Putamen (tissue), 1 donor: ENCODE data around the gene ARID3C.
A peak's percentile ranks its signal among the peaks of the same experiment; 100 is the strongest.

Source experiments
- DNase-seq: peaks from one replicate; pipeline ENCODE4 v3.0.0-alpha.2; 2016; ENCODE audit warnings: low spot score

Gene ARID3C

DNA sequence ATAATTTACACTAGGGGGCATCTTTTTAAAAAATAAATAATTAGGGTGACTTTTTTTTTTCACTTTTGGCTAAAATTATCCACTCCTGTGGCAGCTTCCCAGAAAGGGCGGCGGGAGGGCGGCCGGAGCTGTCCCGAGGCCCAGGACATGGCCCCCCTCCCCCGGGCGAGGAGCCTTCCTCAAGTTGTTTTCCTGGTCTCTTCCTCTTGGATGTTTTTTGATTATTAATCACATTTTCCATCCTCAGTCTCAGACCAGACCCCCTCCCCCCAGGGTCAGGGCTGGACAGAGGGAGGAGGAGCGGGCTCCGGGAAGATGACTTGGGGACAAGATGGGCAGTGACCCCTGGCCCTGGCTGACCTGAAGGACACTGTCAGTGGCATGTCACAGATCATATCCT lies 34.7 kb downstream of the ARID3C start:
- DNase-seq, result no peak

DNA sequence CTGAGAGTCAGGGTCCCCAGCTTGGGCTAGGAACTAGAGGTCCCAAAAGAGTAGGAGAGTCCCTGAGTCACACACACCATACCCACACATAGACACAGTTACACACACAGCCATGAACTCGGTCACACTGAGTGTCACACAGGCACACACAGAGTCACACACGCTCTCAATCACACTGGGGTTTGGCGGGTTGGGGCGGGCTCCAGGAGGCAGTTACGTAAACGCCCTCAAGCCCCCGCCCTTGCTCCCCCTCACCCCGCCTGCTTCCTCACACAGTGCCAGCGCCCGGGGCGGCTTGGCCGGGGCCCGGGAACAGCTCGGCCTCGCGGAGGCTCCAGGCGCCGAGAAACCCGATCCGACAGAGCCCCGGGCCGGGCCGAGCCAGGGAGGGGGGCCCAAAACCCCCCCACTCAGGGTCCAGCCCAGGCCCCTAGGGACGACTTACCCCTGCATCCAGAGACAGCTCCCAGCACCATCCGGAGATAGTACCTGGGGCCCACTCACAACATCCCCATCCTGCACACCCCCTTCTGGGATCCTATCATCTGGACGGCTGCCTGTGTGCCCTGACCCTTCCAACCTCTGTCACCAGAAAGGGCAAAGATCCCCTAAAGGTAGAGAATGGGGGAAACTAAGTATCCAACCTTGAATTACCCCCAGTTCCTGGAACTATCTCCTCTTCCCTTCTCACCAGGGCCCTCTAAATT lies 35.8 kb downstream of the ARID3C start:
- DNase-seq, result peak; percentile 72

DNA sequence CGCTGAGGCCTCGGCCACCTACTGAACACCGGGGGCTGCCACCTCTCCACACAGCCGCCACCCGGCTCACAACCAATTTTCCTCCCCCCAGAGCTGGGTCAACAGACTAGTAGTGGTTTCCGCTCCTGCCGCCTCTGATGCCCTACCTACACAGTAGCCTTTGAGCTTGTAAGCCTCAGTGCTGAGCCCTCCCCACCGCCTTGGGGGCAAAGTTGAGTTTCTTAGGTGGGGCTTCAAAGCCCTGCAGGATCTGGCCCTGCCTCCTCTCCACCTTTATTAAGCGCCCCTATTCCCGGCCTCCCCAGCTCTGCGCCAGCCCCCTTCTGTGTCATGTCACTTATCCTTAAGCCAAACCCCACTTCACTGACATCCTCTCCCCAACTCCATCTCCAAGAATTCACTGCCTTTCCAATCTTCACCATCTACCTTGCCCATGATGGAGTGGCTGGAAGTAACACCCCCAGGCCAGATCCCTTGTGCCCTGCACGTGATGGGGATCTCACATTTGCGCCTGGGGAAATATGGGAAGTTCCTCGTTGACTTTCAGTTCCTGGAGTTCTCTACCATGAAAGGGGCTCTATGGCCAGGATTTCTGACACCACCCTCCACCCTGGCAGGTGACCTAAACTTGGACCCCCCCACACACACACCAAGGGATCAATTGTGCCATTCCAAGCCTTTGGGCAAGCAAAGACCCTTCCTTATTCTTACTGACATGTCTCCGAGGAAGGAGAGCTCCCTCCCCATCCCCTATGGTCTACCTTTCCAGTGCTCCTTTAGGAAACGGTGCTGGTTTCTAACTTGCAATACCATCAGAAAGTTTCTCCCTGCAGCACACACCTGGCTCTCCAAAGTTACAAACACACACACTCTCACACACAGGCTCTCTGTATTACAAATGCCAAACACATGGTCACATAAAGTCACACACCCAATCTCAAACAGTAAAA lies 36.7 kb downstream of the ARID3C start:
- DNase-seq, result no peak

DNA sequence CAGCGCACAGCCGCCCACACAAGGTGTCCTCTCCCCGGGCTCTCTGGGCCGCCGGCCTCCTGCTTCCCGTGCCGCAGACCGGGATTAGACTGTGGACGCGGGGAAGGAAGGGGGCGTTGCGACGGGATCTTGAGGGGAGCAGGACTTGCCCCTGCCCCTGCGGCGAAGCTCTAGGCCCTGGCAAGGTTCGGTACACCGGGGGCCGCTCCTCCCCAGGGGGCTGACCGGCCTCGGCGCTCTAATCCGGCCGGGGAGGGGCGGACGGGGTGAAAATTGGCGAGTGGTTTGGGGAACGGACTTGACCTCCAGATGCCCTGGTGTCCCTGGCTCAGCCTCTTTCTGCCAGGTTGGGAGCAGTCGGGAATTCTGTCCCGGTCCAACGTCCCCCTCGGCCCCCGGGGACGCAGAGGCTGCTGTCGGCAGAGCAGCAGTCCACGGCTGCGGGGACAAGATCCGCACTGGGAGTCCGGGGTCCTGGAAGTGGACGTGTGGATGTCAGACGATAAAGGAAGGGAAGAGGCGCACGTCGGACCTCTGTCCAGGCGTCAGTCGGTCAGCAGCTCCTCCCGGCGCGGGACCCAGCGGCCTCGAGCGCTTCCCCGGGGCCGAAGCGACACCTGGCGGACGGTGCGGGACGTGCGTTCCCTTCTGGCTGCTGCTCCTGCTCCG lies 37.5 kb downstream of the ARID3C start:
- DNase-seq, result peak; percentile 75

DNA sequence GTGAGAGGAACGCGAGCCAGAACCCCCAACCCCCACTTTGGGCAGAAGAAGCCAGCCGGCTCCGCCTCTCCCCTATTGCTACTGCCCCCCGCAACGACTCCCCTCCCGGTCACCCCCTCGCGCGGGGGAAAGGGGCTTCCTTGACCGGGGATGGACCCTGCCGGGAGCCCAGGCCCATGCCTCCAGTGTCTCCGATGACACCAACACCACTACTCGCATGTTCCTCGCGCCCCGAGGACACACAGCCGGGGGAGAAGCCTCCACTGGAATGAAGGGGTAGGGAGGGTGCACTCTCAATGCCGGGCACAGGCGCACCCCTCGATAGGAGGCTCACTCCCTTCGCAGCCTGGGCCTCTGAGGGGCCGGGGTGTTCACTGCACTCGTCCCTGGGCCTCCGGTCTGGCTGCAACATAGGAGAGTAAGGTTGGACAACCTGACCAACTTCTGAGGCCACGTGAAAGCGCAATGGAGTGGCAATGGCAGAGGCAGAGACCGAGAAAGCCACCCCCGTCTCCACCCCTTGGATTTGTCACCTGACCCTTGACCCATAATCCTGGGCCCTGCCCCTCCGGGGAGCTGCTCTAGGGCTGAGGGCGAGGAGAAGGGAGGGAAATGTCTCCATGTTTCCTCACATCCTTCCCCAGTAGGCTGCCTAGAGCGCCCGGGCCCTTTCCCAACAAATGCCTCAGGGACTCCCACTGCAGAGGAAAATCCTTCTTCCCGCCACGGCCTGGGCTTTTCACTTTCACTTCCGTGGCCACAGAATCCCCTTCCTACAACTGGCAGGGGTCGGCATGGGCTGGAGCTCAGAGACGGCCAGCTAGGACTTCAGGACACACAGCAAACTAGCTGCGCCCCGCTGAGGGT lies 38.3 kb downstream of the ARID3C start:
- DNase-seq, result no peak

DNA sequence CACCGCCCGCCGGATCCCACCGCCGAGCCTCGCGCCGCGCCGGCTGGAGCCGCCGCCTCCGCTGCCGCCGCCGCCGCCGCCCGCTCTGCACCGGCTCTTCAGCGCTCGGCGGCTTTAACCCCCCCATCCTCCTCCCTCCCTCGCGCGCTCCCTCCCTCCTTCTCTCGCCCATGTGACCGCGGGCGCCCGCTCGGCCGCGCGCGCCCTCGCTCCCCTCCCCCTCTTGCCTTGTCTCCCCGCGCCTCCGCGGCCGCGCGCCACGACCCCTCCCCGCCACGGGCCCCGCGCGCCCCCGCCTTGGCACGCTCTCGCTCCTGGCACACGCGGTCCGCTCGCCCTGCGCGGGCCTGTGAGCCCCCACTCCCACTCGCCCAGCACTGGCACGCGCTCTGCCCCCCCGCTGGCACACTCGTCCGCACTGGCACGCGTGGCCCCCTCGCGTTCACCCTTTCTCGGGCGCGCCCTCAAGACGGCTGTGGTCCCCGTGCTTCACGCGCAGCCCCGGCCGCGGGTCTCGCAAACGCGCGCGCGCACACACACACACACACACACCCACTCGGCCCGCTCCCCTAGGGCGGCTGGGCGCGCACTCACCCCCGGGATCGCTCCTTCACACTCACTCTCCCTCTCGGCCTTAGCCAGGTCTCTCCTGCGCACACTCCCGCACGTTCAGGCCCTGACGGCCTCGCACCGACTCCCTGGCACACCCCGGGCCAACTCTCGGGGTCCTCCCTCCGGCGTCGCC lies 39.1 kb downstream of the ARID3C start, which contains the start of gene CNTFR:
Gene CNTFR (minus strand): TSS at position 89 of the 745 bp plus-strand sequence. CDS start 20,743 bp downstream, outside the sequence.
- peak; percentile 74 for DNase-seq

DNA sequence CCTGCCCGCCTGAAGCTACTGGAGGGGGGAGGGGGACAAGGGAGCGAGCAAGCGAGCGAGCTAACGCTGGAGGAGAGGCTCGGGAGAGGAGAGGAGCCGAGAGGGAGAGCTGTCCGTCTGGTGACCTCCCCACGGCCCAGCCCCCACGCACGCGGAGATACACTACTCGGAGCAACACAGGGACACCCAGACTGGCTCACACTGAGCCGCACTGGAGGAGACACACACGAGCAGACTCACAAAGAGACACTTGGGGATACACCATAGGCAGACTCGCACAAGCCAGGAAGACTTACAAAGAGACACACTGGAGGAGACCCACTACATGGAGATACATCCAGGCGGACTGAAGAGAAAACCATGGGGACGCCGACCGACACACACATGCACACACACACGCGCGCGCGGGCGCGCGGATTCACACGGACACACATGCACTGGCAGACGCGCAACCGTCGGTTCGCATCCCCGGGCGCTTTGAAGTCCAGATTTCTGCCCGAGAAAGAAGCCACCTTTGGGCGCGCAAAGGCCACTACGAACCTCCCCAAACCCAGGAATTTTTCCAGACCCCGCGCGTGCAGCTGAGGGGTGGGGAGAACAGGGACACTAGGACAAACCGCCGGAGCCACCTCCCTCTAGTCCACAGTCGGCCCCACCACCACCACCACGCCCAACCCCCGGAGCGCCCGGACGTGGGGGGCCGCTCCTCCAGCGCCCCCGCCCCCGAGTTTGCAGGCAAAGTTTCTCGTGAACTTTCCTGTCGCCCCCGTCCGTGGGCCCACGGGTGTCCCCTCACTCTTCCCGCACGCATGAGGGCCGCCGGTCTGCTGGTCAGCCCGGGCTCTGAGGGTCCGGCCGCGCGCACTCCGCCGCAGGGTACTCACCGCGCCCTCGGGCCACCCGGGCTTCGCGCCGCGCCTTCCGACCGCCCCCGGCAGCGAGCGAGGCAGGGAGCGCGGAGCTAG lies 39.9 kb downstream of the ARID3C start:
- DNase-seq, result no peak

DNA sequence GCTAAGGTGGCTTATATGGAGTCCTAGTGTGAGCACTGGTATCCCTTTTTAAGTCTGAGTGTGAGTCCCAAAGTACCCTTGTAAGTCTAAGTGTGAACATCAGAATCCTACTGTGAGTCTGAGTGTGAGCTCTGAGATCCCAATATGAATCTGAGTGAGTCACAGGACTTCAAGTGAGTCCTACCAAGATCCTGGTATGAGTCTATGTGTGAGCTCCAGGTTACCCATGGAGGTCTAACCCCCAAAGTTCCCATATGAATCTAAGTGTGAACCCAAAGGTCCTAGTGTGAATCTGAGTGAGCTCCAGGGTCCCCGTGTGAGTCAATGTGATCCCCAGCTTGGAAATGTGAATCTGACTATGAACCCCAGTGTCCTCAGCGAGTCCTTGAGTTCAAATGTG lies 41.6 kb downstream of the ARID3C start:
- DNase-seq, result no peak

DNA sequence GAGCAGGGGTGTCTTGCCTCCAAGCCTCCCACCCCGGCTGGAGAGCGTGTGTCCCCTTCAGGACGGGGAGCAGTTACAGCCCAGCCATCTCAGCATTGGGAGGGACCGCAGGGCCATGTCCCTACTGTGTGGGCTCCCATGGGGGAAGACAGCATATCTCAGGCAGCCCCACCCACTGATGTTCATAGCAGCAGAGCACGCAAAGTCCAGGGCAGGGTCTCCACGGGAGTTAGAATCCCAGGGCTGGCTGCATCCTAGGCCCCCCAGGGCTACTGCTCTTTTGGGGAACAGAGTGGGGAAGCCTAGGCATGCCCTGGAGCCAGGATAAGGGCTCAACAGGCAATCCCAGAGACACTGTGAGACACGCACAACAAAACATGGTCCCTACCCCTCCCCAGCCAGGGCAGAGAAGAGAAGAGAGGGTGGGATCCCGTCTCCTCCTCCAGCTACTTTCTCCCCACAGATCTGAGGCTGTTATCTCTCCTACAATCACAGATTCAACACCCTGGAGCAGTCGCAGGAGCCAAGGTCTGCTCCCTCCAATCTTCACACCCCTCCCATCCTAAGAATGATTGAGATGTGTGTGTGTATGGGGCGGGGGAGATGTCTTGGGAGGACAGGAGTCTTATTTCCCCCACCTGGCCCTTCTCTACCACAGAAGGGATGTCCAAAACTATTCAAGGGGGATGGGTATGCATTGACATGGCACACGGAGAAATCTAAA lies 42.8 kb downstream of the ARID3C start:
- DNase-seq, result no peak

DNA sequence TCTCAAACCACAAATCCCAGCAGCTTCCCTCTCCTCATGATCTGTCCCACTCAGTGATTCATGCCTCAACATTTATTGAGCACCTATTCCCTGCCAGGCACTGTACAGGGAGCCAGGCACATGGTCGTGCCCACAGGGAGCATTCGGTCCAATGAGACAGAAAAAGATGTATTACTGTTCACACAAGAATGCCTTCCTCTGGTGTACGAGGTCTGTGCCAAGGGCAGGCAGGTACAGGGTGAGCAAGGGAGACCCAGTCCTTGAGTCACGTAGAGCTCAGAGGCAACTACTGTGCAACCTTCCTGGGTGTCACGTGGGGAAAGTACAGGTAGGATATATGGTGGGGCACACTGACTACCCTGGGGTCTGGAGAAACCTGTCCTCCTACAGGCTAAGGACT lies 43.9 kb downstream of the ARID3C start:
- DNase-seq, result no peak

DNA sequence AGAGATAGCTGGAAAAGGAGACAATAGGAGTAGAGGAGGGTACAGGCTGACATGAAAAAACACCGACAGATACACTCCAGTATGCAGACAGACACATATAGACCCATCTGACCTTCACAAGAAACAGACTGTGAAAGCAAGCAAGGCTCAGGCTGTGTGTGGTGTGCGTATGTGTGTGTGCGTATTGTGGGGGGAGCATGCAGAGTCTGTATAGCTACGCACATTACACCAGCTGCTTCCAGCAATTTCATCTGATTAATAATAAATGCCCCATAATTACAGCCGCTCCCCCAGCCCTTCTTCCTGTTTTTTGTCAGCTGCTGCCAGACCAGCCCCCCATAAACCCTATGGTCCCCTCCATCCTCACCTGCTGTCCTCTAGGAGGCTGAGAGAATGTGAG lies 46.1 kb downstream of the ARID3C start:
- DNase-seq, result no peak

DNA sequence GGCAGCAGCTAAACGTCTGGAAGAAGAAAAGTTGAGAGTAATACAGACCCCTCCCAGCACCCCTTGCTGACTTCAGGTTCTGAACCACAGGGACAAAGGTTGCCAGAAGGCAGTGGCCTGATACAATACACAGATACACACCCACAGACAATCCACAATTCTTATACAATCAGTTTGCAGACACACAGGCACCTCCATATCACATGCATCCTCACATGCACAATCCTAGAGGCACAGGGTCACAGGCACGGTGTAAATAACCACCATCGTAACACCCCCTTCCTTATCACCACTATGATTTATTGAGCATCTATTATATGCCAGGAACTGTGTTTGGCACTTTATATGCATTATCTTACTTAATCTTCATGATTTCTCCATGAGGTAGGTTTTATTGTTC lies 47.5 kb downstream of the ARID3C start:
- DNase-seq, result no peak

DNA sequence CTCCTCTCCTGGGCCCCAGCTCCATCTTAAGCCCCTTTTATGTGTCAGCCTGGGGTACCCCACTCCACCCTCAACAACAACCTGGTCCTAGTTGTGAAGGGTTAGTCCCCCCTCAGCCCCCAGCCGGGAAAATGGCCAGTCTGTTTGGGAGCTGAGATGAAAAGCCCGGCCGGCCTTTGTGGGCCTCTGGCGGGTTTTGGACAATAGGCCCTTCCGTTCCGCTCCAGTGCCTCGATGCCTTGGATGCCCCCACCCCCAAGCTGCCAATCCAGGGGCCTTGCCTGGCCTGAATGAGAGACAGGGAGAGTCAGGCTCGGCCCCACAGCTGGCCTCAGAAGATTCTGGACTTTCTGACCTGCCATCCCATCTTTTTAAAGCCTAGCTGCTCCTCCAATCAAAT lies 48.5 kb downstream of the ARID3C start:
- no peak for DNase-seq

DNA sequence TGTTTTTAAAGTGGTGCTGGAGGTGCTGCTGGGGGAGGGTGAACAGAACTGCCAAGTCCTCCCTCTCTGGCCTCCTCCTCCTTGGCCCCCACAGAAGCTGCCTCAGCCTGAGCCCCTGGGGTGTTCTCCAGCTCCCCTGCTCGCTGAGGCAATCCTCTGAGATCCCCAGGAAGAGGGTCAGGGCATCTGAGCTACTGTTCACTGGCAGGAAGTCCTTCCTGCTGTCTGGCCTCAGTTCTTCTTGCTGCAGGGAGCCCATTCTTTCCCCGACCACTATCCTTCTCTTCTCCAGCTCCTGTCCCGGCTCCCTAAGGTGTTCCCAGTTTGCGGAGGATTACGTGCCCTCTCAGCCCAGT lies 49.1 kb downstream of the ARID3C start:
- no peak for DNase-seq

DNA sequence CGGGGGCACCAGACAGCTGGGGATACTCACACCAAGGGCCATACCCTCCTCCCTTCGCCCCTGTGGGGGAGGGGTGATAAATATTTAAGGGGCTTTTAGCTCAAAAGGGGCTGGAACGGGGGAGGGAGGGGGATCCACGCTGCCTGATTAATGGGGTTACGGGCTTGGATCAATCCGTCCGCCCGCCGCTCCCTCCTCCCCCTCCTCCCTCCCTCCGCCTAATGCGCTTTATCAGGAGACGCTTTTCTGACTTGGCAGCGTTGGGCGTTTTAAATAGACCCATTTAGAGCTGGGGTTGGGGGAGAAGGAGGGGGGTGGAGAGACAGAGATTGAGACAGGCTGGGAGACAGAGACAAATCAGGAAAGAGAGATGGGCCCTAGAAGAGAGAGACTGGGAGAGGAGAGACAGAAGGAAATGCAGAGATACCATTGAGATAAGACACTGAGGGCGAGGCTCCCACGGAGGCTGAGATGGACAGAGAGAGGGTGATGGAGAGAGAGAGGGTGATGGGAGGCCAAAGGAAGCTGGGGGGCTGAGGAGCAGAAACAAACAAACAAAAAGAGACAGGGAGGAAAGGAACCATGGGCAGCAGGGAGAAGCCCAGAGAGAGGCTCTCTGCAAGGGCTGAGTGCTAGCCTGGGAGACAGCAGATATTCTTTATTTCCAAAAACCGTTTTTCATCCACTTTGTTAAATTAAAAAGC lies 49.6 kb downstream of the ARID3C start:
- DNase-seq, result no peak

DNA sequence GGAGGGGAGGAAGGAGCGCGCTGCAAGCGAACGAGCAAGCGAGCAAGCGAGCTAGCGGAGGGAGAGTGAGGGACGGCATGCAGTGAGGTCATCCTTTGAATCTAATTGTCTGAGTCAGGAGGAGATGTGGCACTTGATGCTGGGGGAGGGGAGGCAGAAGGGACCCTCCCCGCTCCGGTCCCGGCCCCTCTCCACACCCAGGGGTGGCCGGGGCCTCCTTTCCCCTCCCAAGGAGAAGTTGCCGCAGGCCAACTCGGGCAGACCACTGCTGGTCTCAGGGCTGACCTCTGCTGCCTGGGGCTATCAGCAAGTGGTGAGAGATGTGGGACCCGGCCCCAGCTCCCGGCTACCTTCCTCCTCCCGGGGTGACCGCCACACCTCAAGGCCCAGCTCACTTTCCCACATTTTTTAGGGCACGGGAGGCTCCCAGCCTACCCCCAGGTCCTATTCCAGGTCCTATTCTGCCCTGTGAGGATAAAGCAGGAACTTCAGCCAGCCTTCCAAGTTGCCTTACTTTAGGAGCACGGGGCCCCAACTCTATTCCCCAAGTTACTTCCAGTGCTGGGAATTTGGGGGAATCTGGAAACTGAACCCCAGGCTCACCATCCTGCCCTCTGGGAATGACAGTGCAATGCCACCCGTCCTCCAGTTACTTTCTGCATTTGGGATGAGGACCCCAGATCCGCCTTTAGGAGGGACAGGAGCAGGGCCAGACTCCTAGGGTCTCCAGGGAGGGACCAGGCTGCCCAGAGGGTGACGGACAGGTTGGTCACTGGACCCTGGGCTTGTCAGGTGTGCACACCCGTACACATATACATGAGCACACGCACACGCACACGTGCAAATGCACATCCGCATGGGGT lies 50.4 kb downstream of the ARID3C start:
- no peak for DNase-seq

DNA sequence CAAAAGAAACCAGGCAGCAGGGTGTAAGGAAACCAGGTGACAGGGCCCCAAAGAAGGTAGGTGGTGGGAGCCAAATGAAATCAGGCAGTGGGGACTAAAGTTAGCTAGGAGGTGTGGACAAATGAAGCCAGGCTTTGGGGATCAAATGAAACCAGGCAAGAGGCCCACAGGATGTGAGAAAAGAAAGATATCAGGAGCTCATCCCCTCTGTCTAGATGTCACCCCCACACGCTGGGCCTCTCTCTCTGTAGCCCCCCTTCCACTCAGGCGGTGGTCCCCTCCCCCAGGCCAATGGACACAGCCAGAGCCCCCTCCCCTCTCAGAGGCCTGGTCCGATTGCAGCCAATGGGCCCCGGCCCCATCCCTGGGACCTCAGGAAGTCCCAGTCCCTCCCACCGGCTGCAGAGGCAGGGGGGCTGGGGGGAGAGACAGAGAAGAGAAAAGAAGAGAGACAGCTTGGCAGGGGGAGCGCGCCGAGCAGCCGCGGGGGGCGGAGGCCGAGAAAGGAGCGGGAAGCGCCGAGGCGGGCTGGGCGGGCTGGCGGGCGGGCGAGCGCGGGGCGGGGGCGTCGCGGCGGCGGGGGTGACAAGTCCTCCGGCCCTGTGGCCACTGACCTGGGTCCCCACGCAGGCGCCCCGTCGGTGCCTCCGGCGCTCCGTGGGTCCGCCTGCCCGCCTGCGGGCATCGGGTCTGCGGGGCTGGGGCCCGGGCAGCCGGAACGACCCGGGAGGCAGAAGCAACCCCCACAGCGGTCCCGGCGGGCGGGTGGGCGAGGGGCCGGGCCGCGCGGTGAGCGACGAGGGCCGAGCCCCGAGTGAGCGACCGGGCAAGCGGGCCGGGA lies 51.2 kb downstream of the ARID3C start:
- DNase-seq, result no peak
